ENCODE measurements around the gene WIPI1.

The WIPI1 gene

GRCh38 chr17:68375566-68375965 is 81.7 kb downstream of the WIPI1 start:
- Histone ChIP-seq H3K4me1 (ENCODE audit: insufficient read depth, insufficient read length) (peaks cover 4% of the 10 kb centered on the region), H3K27me3 (ENCODE audit: insufficient read depth, insufficient read length) (no peaks in the 10 kb centered on the region), H3K9ac (ENCODE audit: insufficient read length, low read depth) (no peak overlapping the region), H3K36me3 (ENCODE audit: insufficient read depth, insufficient read length, low read length) (no peaks in the 10 kb centered on the region), H3K4me3 (ENCODE audit: insufficient read length, low read depth) (no peak overlapping the region), H3K9me3 (ENCODE audit: insufficient read depth, low read length) (no peaks in the 10 kb centered on the region)
- DNase-seq (ENCODE audit: low read depth, low spot score), result no peak
- no peak for TF ChIP-seq SUZ12 (IDR thresholded peaks at IDR 0.05; ENCODE audit: extremely low read depth, insufficient read depth, insufficient read length)
- TF ChIP-seq YY1 (IDR thresholded peaks at IDR 0.05; ENCODE audit: insufficient read depth, insufficient read length), result no peak
- no peak for TF ChIP-seq ZNF274 (IDR thresholded peaks at IDR 0.05; ENCODE audit: low read depth, low read length)
